Loucy (cell line): ENCODE results near the gene CGGBP1.

Source experiments
- H2AFZ ChIP-seq: fragments of 200-600 bp; sonication (generic); 2 replicates; pipeline ENCODE4 v1.6.0; 2016; ENCODE audit warnings: antibody characterized with exemption, mild to moderate bottlenecking, low read length, moderate library complexity
- H3F3A ChIP-seq: fragments of 200-600 bp; 2 replicates; pipeline ENCODE4 v1.6.0; 2016; ENCODE audit warnings: antibody characterized with exemption, low read depth, mild to moderate bottlenecking
- H3K27me3 ChIP-seq: fragments of 200-600 bp; sonication (generic); 2 replicates; pipeline ENCODE4 v1.6.1; 2014; ENCODE audit warnings: low read length, mild to moderate bottlenecking; ENCODE audit not compliant: insufficient read depth, poor library complexity, severe bottlenecking
- H3K36me3 ChIP-seq: fragments of 200-600 bp; sonication (generic); 2 replicates; pipeline ENCODE4 v1.6.1; 2016; ENCODE audit warnings: low read length; ENCODE audit not compliant: insufficient read depth
- H3K4me1 ChIP-seq: fragments of 200-600 bp; sonication (generic); 2 replicates; pipeline ENCODE4 v1.5.1; 2014; ENCODE audit warnings: low read length, mild to moderate bottlenecking; ENCODE audit not compliant: insufficient read depth, poor library complexity, severe bottlenecking
- H3K4me2 ChIP-seq: fragments of 200-600 bp; sonication (generic); 2 replicates; pipeline ENCODE4 v1.6.0; 2014; ENCODE audit warnings: antibody characterized with exemption, low read length, low read depth, mild to moderate bottlenecking; ENCODE audit not compliant: poor library complexity, severe bottlenecking
- H3K4me3 ChIP-seq: fragments of 200-600 bp; sonication (generic); 2 replicates; pipeline ENCODE4 v1.5.1; 2014; ENCODE audit warnings: low read length, mild to moderate bottlenecking, mixed read lengths; ENCODE audit not compliant: poor library complexity, severe bottlenecking
- H3K79me2 ChIP-seq: fragments of 200-600 bp; sonication (generic); 2 replicates; pipeline ENCODE4 v1.6.1; 2014; ENCODE audit warnings: low read length; ENCODE audit not compliant: insufficient read depth
- H3K9ac ChIP-seq: fragments of 200-600 bp; sonication (generic); 2 replicates; pipeline ENCODE4 v1.6.0; 2014; ENCODE audit warnings: mild to moderate bottlenecking, low read depth, low read length, moderate library complexity; ENCODE audit not compliant: poor library complexity, severe bottlenecking
- H3K9me2 ChIP-seq: fragments of 200-600 bp; sonication (generic); replicated peaks from 2 replicates; pipeline ENCODE4 v1.6.1; 2016; ENCODE audit warnings: low read depth, low read length, mixed read lengths
- H3K9me3 ChIP-seq: fragments of 200-600 bp; sonication (generic); 2 replicates; pipeline ENCODE4 v1.6.1; 2014; ENCODE audit warnings: mild to moderate bottlenecking, antibody characterized with exemption, low read length, low read depth; ENCODE audit not compliant: insufficient read depth
- H4K20me1 ChIP-seq: fragments of 200-600 bp; sonication (generic); 2 replicates; pipeline ENCODE4 v1.6.0; 2014; ENCODE audit warnings: antibody characterized with exemption, low read length, mild to moderate bottlenecking; ENCODE audit not compliant: insufficient read depth, poor library complexity, severe bottlenecking
- CTCF ChIP-seq: fragments of 200-600 bp; sonication (generic); conservative IDR thresholded peaks from 2 replicates; pipeline ENCODE4 v1.5.1; 2014; ENCODE audit warnings: mild to moderate bottlenecking, antibody characterized with exemption, low read length
- EZH2phosphoT487 ChIP-seq: fragments of 200-600 bp; IDR thresholded peaks from 2 replicates; pipeline ENCODE4 v1.6.1; 2018; ENCODE audit warnings: antibody characterized with exemption, mild to moderate bottlenecking, moderate library complexity, borderline replicate concordance

CGGBP1 gene

GRCh38 chr3:88030210-88030609 is 28.6 kb downstream of the CGGBP1 start:
- H3F3A ChIP-seq = no peaks in the 10 kb centered on the region
- H3K4me1 ChIP-seq = peaks cover 35% of the 10 kb centered on the region
- no peaks in the 10 kb centered on the region for H3K79me2 ChIP-seq
- peak overlapping the region; percentile 57 for H3K4me3 ChIP-seq
- H3K4me2 ChIP-seq = peak overlapping the region; percentile 71
- H3K9me3 ChIP-seq = no peaks in the 10 kb centered on the region
- H3K9ac ChIP-seq = peak overlapping the region; percentile 13
- no peaks in the 10 kb centered on the region for H3K27me3 ChIP-seq
- no peak for TF ChIP-seq EZH2phosphoT487
- TF ChIP-seq CTCF = no peak
- H4K20me1 ChIP-seq = no peaks in the 10 kb centered on the region
- no peaks in the 10 kb centered on the region for H3K9me2 ChIP-seq
- peak overlapping the region; percentile 91 for H2AFZ ChIP-seq
- no peaks in the 10 kb centered on the region for H3K36me3 ChIP-seq

GRCh38 chr3:88028876-88029275 is 29.9 kb downstream of the CGGBP1 start:
- Histone ChIP-seq H3K9me2 (no peaks in the 10 kb centered on the region), H3K79me2 (no peaks in the 10 kb centered on the region), H3K4me2 (no peak overlapping the region), H3K9ac (no peak overlapping the region), H3F3A (no peaks in the 10 kb centered on the region), H3K9me3 (no peaks in the 10 kb centered on the region), H3K36me3 (no peaks in the 10 kb centered on the region), H4K20me1 (no peaks in the 10 kb centered on the region), H2AFZ (no peak overlapping the region), H3K4me3 (no peak overlapping the region), H3K4me1 (peaks cover 32% of the 10 kb centered on the region), H3K27me3 (no peaks in the 10 kb centered on the region)
- TF ChIP-seq EZH2phosphoT487 (no peak), CTCF (no peak)

- Histone ChIP-seq H3K4me3 (no peak overlapping the region), H3K27me3 (peaks cover 11% of the 10 kb centered on the region)
- TF ChIP-seq CTCF (no peak), EZH2phosphoT487 (no peak)
Observed at GRCh38 chr3:88025001-88025552, 33.7 kb downstream of the CGGBP1 start.

More at GRCh38 chr3:88025001-88025552, 33.7 kb downstream of the CGGBP1 start:
- Histone ChIP-seq H3K4me2 (no peak overlapping the region), H3K4me1 (peaks cover 3% of the 10 kb centered on the region), H2AFZ (no peak overlapping the region), H3K36me3 (no peaks in the 10 kb centered on the region), H3K9me3 (no peaks in the 10 kb centered on the region), H4K20me1 (no peaks in the 10 kb centered on the region), H3F3A (no peaks in the 10 kb centered on the region), H3K79me2 (no peaks in the 10 kb centered on the region), H3K9me2 (no peaks in the 10 kb centered on the region), H3K9ac (no peak overlapping the region)
